EL (cell line): ENCODE measurements around the gene EXTL2.
"Not testable (repeated sequence)": the region's sequence is repeated elsewhere in the genome, so short reads cannot be mapped to it uniquely, and the experiment has no call there.

Experiments used
- DNase-seq: peaks from one replicate; pipeline ENCODE4 v3.0.0-alpha.2; 2016

Gene EXTL2

GRCh38 chr1:100896481-100896982 is 1.9 kb upstream of the EXTL2 start:
- peak; percentile 60 for DNase-seq

GRCh38 chr1:100895540-100896480 is 1.2 kb upstream of the EXTL2 start, which contains the start of gene SLC30A7:
Gene SLC30A7 (plus strand): TSS chr1:100896090. CDS start chr1:100896263, 173 bp downstream.
- DNase-seq: peak; percentile 95

GRCh38 chr1:100893718-100894117 is 924 bp downstream of the EXTL2 start:
- DNase-seq: no peak

GRCh38 chr1:100892554-100892953 is 2.1 kb downstream of the EXTL2 start:
- no peak for DNase-seq

GRCh38 chr1:100891380-100891779 is 3.3 kb downstream of the EXTL2 start:
- no peak for DNase-seq

GRCh38 chr1:100889869-100890482 is 4.7 kb downstream of the EXTL2 start:
- DNase-seq: not testable (repeated sequence)

- DNase-seq: not testable (repeated sequence)
Measured at GRCh38 chr1:100889007-100889406, 5.6 kb downstream of the EXTL2 start.

- DNase-seq: peak; percentile 46
Measured at GRCh38 chr1:100883963-100884362, 10.7 kb downstream of the EXTL2 start.

- DNase-seq: no peak
Measured at GRCh38 chr1:100882698-100883097, 11.9 kb downstream of the EXTL2 start.

GRCh38 chr1:100881687-100882086 is 13.0 kb downstream of the EXTL2 start:
- DNase-seq: no peak

GRCh38 chr1:100879422-100879821 is 15.2 kb downstream of the EXTL2 start:
- no peak for DNase-seq

- DNase-seq: no peak
Measured at GRCh38 chr1:100876291-100876690, 18.4 kb downstream of the EXTL2 start.

- no peak for DNase-seq
Measured at GRCh38 chr1:100875228-100875627, 19.4 kb downstream of the EXTL2 start.

GRCh38 chr1:100874433-100874832 is 20.2 kb downstream of the EXTL2 start:
- no peak for DNase-seq

- no peak for DNase-seq
Measured at GRCh38 chr1:100869996-100870395, 24.6 kb downstream of the EXTL2 start.

GRCh38 chr1:100868364-100868995 is 26.2 kb downstream of the EXTL2 start:
- DNase-seq: peak; percentile 54

GRCh38 chr1:100866901-100867206 is 27.8 kb downstream of the EXTL2 start:
- no peak for DNase-seq

GRCh38 chr1:100866041-100866900 is 28.4 kb downstream of the EXTL2 start:
- DNase-seq: peak; percentile 56

GRCh38 chr1:100862591-100862990 is 32.1 kb downstream of the EXTL2 start:
- peak; percentile 92 for DNase-seq

GRCh38 chr1:100861379-100861778 is 33.3 kb downstream of the EXTL2 start:
- DNase-seq: no peak

- DNase-seq: peak; percentile 58
Measured at GRCh38 chr1:100860397-100860991, 34.1 kb downstream of the EXTL2 start.

GRCh38 chr1:100855116-100855515 is 39.5 kb downstream of the EXTL2 start:
- peak; percentile 76 for DNase-seq
